Type B pancreatic cell (in vitro differentiated cells): Measurements from ENCODE around the gene OR10AD1. TPM values are rescaled to one million over a fixed set of nuclear protein-coding genes. Genes with fewer than 3 reads are reported as not detected.
A peak's percentile ranks its signal among the peaks of the same experiment; 100 is the strongest.
"Not testable (repeated sequence)": the region's sequence is repeated elsewhere in the genome, so short reads cannot be mapped to it uniquely, and the experiment has no call there.

Experiments used
- DNase-seq: peaks from one replicate; pipeline ENCODE4 v3.0.0; 2021; ENCODE audit warnings: mixed read lengths; ENCODE audit not compliant: unreplicated experiment; ENCODE audit errors: extremely low spot score
- H3K27ac Mint-ChIP-seq: 2 replicates; pipeline ENCODE4 v1.8.0; 2021; ENCODE audit warnings: mild to moderate bottlenecking, mixed read lengths
- H3K27me3 Mint-ChIP-seq: 2 replicates; pipeline ENCODE4 v1.8.0; 2021; ENCODE audit warnings: mixed read lengths
- H3K36me3 Mint-ChIP-seq: 2 replicates; pipeline ENCODE4 v1.8.0; 2021; ENCODE audit warnings: mixed read lengths
- H3K4me1 Mint-ChIP-seq: one replicate; pipeline ENCODE4 v1.8.0; 2021; ENCODE audit warnings: mixed read lengths; ENCODE audit not compliant: unreplicated experiment
- H3K4me3 Mint-ChIP-seq: 2 replicates; pipeline ENCODE4 v1.8.0; 2021; ENCODE audit warnings: mild to moderate bottlenecking, mixed read lengths
- H3K9me3 Mint-ChIP-seq: 2 replicates; pipeline ENCODE4 v1.8.0; 2021; ENCODE audit warnings: mixed read lengths
- CTCF ChIP-seq: fragments of 200-600 bp; sonication (generic); conservative IDR thresholded peaks from 2 replicates; pipeline ENCODE4 v1.5.0; 2021; ENCODE audit warnings: antibody characterized with exemption, mild to moderate bottlenecking
- long read RNA-seq: library from polyadenylated mRNA; unstranded; transcript quantifications from one replicate; pipeline ENCODE4 v2.0.0, GENCODE V29; 2020
- total RNA-seq: library from RNA; stranded (reverse); gene quantifications from 2 replicates; pipeline ENCODE4 v1.2.1, GENCODE V29; 2021; ENCODE audit warnings: low replicate concordance

The OR10AD1 gene
- not detected in 2 replicates for total RNA-seq
- long read RNA-seq = 0 reads

- Mint-ChIP-seq H3K27me3 (no peaks in the 10 kb centered on the region), H3K4me1 (peaks cover 10% of the 10 kb centered on the region), H3K4me3 (no peak within 1 kb of the TSS), H3K27ac (no peak within 1 kb of the TSS), H3K9me3 (peaks cover 15% of the 10 kb centered on the region), H3K36me3 (peaks cover 33% of the 10 kb centered on the region)
- no peak for TF ChIP-seq CTCF
- no peak for DNase-seq
These were observed at the start of gene OR10AD1 for GRCh38 chr12:48203192-48203591. Gene OR10AD1, minus strand, starts transcription at chr12:48203292. Its CDS starts 0 bp downstream, at chr12:48203292.

- Mint-ChIP-seq H3K4me1 (no peaks in the 10 kb centered on the region), H3K9me3 (no peaks in the 10 kb centered on the region), H3K27me3 (peaks cover 25% of the 10 kb centered on the region), H3K36me3 (no peaks in the 10 kb centered on the region), H3K27ac (no peak overlapping the region), H3K4me3 (no peak overlapping the region)
- TF ChIP-seq CTCF = no peak
- no peak for DNase-seq
These were observed 44.3 kb upstream of the OR10AD1 start for GRCh38 chr12:48247181-48247966.

GRCh38 chr12:48237162-48237561, 34.1 kb upstream of the OR10AD1 start:
- H3K27me3 Mint-ChIP-seq = peaks cover 6% of the 10 kb centered on the region
- no peak for DNase-seq
- H3K4me1 Mint-ChIP-seq = peaks cover 8% of the 10 kb centered on the region
- TF ChIP-seq CTCF = no peak
- peak overlapping the region; percentile 3 for H3K27ac Mint-ChIP-seq
- peaks cover 7% of the 10 kb centered on the region for H3K9me3 Mint-ChIP-seq
- H3K36me3 Mint-ChIP-seq = no peaks in the 10 kb centered on the region
- H3K4me3 Mint-ChIP-seq = no peak overlapping the region

GRCh38 chr12:48235796-48236333, 32.8 kb upstream of the OR10AD1 start:
- Mint-ChIP-seq H3K9me3 (peaks cover 7% of the 10 kb centered on the region), H3K27me3 (peaks cover 6% of the 10 kb centered on the region), H3K27ac (no peak overlapping the region), H3K4me1 (peaks cover 8% of the 10 kb centered on the region), H3K36me3 (no peaks in the 10 kb centered on the region), H3K4me3 (no peak overlapping the region)
- no peak for TF ChIP-seq CTCF
- DNase-seq = no peak

- DNase-seq, H3K27ac Mint-ChIP-seq, H3K4me3 Mint-ChIP-seq, H3K4me1 Mint-ChIP-seq, H3K9me3 Mint-ChIP-seq, H3K36me3 Mint-ChIP-seq: not testable (repeated sequence)
- H3K27me3 Mint-ChIP-seq = peaks cover 12% of the 10 kb centered on the region
These were observed 28.3 kb upstream of the OR10AD1 start for GRCh38 chr12:48231169-48231958.

GRCh38 chr12:48224533-48224932, 21.4 kb upstream of the OR10AD1 start:
- not testable (repeated sequence) for H3K27ac Mint-ChIP-seq

More at GRCh38 chr12:48224533-48224932, 21.4 kb upstream of the OR10AD1 start:
- not testable (repeated sequence) for H3K9me3 Mint-ChIP-seq, H3K4me3 Mint-ChIP-seq, DNase-seq, H3K4me1 Mint-ChIP-seq, H3K36me3 Mint-ChIP-seq
- H3K27me3 Mint-ChIP-seq = peaks cover 12% of the 10 kb centered on the region
